HEK293 (cell line): Measurements from ENCODE around the gene BTRC.

ENCODE experiments used
- CTCF ChIA-PET: fragments of 350-600 bp; formaldehyde crosslinking; extraction: SDS; loops from one replicate; lab custom pipeline; 2021; ENCODE audit warnings: antibody characterized with exemption; lab: Yijun Ruan, JAX
- POLR2A ChIA-PET: fragments of 300-600 bp; formaldehyde crosslinking; extraction: SDS; loops from one replicate; lab custom pipeline; 2020; ENCODE audit warnings: antibody characterized with exemption, inconsistent platforms; lab: Yijun Ruan, JAX
- H3K27ac ChIP-seq: fragments of 200-500 bp; sonication (Bioruptor generic); 2 replicates; pipeline ENCODE4 v1.5.1; 2014; ENCODE audit warnings: low read depth, low read length, control low read depth, inconsistent platforms; ENCODE audit errors: extremely low read depth
- H3K36me3 ChIP-seq, 2 experiments: fragments of 200-500 bp in 1 of 2; sonication (Bioruptor generic) in 1 of 2; 1 replicate in 1 of 2; 2 replicates in 1 of 2; pipeline ENCODE4 v1.5.1; 2014 to 2017; ENCODE audit warnings: inconsistent platforms in 2 of 2, low read length in 2 of 2; ENCODE audit not compliant: control insufficient read depth in 2 of 2, insufficient read depth in 1 of 2
- H3K4me1 ChIP-seq: fragments of 200-500 bp; sonication (Bioruptor generic); 2 replicates; pipeline ENCODE4 v1.5.1; 2014; ENCODE audit warnings: mild to moderate bottlenecking, low read length, inconsistent platforms; ENCODE audit not compliant: control insufficient read depth, insufficient read depth
- H3K4me3 ChIP-seq: 2 replicates; pipeline ENCODE4 v1.5.1; 2011; ENCODE audit warnings: low read depth, mild to moderate bottlenecking, control low read depth, low read length, moderate library complexity
- H3K9me3 ChIP-seq: fragments of 200-500 bp; sonication (Bioruptor generic); 2 replicates; pipeline ENCODE4 v1.5.1; 2014; ENCODE audit warnings: low read depth, low read length, inconsistent platforms; ENCODE audit not compliant: control insufficient read depth, insufficient read depth
- KLF10 ChIP-seq: fragments of 450-650 bp; IDR thresholded peaks from 2 replicates; pipeline ENCODE4 v1.5.1; 2018; ENCODE audit warnings: missing biosample characterization, mild to moderate bottlenecking, missing genetic modification characterization
- RBAK ChIP-seq: fragments of 450-650 bp; formaldehyde crosslinking; IDR thresholded peaks from 2 replicates; pipeline ENCODE4 v1.5.1; 2016; ENCODE audit warnings: missing biosample characterization, missing genetic modification characterization
- ZBTB8A ChIP-seq: fragments of 450-650 bp; formaldehyde crosslinking; IDR thresholded peaks from 2 replicates; pipeline ENCODE4 v1.5.1; 2016; ENCODE audit warnings: missing biosample characterization, missing genetic modification characterization
- ZFHX2 ChIP-seq: fragments of 450-650 bp; formaldehyde crosslinking; conservative IDR thresholded peaks from 2 replicates; pipeline ENCODE4 v1.5.1; 2016; ENCODE audit warnings: missing biosample characterization, missing genetic modification characterization
- ZNF140 ChIP-seq: fragments of 450-650 bp; formaldehyde crosslinking; IDR thresholded peaks from 2 replicates; pipeline ENCODE4 v1.5.1; 2016; ENCODE audit warnings: missing biosample characterization, missing genetic modification characterization
- ZNF214 ChIP-seq: fragments of 450-650 bp; formaldehyde crosslinking; IDR thresholded peaks from 2 replicates; pipeline ENCODE4 v1.5.1; 2017; ENCODE audit warnings: missing biosample characterization, mild to moderate bottlenecking, missing genetic modification characterization, borderline replicate concordance
- ZNF335 ChIP-seq: fragments of 450-650 bp; formaldehyde crosslinking; conservative IDR thresholded peaks from 2 replicates; pipeline ENCODE4 v1.5.1; 2016; ENCODE audit warnings: missing biosample characterization, missing genetic modification characterization
- ZNF366 ChIP-seq: fragments of 450-650 bp; formaldehyde crosslinking; conservative IDR thresholded peaks from 2 replicates; pipeline ENCODE4 v1.5.1; 2016; ENCODE audit warnings: missing biosample characterization, missing genetic modification characterization
- ZNF530 ChIP-seq: fragments of 450-650 bp; formaldehyde crosslinking; IDR thresholded peaks from 2 replicates; pipeline ENCODE4 v1.5.1; 2016; ENCODE audit warnings: low read depth, missing biosample characterization, missing genetic modification characterization
- ZNF544 ChIP-seq: fragments of 450-650 bp; formaldehyde crosslinking; IDR thresholded peaks from 2 replicates; pipeline ENCODE4 v1.5.0; 2017; ENCODE audit warnings: missing biosample characterization, missing genetic modification characterization
- ZNF561 ChIP-seq: fragments of 450-650 bp; IDR thresholded peaks from 2 replicates; pipeline ENCODE4 v1.5.1; 2018; ENCODE audit warnings: missing biosample characterization, missing genetic modification characterization, borderline replicate concordance
- ZNF692 ChIP-seq: fragments of 450-650 bp; formaldehyde crosslinking; IDR thresholded peaks from 2 replicates; pipeline ENCODE4 v1.5.1; 2016; ENCODE audit warnings: missing biosample characterization, missing genetic modification characterization
- ZNF843 ChIP-seq: fragments of 450-650 bp; formaldehyde crosslinking; IDR thresholded peaks from 2 replicates; pipeline ENCODE4 v1.5.1; 2016; ENCODE audit warnings: missing biosample characterization, missing genetic modification characterization
- TF ChIP-seq, protein P1 (sequence below): fragments of 450-650 bp; formaldehyde crosslinking; conservative IDR thresholded peaks from 2 replicates; pipeline ENCODE4 v1.5.1; 2016; ENCODE audit warnings: low read depth, missing biosample characterization, missing genetic modification characterization
- TF ChIP-seq, protein P2 (sequence below): fragments of 450-650 bp; formaldehyde crosslinking; IDR thresholded peaks from 2 replicates; pipeline ENCODE4 v1.5.1; 2016; ENCODE audit warnings: missing biosample characterization, missing genetic modification characterization
- TF ChIP-seq, protein P3 (sequence below): fragments of 450-650 bp; formaldehyde crosslinking; IDR thresholded peaks from 2 replicates; pipeline ENCODE4 v1.5.1; 2017; ENCODE audit warnings: missing biosample characterization, mild to moderate bottlenecking, missing genetic modification characterization, moderate library complexity
- TF ChIP-seq, protein P4 (sequence below): fragments of 450-650 bp; formaldehyde crosslinking; IDR thresholded peaks from 2 replicates; pipeline ENCODE4 v1.5.1; 2016; ENCODE audit warnings: missing biosample characterization, missing genetic modification characterization

BTRC gene

DNA sequence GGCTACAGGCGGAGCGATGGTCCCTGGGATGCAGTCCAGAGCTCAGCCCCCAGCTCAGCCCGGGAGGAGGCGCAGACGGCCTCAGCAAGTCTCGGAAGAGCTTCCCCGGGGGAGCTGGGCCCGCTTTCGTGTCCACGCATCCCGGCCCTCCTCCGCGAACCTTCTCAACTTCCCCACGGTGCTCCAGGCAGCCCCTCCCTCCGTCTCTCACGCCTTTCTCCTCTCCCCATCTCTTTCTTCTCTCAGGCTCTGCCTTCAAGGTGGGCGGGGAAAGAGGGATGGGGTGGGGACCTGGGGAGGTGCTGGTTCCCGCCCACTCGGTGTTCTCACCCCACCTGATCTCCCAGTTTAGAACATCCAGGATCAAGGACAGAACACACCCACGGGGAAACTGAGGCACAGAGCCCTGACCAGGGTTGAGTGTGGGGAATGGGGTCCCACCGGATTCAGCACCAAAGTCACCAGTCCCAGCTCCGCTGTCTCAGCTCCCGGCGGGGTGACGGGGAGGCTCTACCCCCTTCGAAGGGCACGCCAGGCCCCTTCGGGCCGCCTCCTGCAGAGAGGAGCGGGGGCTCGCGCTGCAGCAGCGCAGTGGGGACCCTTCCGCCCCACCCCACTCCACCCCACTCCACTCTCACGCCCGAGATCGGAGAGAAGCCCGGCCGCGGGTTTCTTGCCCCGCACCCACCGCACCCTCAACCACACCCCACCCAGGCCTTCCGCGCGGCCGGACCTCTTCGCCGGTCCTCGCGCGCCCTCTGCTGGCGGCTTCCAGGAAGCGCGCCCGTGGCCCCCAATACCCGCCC lies 215.9 kb downstream of the BTRC start (continued):
- TF ChIP-seq, protein P1, sequence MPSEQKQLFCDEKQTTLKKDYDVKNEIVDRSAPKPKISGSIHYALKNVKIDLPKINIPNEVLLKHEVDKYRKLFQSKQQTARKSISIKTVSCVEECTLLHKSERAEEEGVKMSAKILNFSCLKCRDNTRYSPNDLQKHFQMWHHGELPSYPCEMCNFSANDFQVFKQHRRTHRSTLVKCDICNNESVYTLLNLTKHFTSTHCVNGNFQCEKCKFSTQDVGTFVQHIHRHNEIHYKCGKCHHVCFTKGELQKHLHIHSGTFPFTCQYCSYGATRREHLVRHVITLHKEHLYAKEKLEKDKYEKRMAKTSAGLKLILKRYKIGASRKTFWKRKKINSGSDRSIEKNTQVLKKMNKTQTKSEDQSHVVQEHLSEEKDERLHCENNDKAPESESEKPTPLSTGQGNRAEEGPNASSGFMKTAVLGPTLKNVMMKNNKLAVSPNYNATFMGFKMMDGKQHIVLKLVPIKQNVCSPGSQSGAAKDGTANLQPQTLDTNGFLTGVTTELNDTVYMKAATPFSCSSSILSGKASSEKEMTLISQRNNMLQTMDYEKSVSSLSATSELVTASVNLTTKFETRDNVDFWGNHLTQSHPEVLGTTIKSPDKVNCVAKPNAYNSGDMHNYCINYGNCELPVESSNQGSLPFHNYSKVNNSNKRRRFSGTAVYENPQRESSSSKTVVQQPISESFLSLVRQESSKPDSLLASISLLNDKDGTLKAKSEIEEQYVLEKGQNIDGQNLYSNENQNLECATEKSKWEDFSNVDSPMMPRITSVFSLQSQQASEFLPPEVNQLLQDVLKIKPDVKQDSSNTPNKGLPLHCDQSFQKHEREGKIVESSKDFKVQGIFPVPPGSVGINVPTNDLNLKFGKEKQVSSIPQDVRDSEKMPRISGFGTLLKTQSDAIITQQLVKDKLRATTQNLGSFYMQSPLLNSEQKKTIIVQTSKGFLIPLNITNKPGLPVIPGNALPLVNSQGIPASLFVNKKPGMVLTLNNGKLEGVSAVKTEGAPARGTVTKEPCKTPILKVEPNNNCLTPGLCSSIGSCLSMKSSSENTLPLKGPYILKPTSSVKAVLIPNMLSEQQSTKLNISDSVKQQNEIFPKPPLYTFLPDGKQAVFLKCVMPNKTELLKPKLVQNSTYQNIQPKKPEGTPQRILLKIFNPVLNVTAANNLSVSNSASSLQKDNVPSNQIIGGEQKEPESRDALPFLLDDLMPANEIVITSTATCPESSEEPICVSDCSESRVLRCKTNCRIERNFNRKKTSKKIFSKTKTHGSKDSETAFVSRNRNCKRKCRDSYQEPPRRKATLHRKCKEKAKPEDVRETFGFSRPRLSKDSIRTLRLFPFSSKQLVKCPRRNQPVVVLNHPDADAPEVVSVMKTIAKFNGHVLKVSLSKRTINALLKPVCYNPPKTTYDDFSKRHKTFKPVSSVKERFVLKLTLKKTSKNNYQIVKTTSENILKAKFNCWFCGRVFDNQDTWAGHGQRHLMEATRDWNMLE (tag by site-specific recombination): no peak
- no peak for TF ChIP-seq ZNF530 (tag by site-specific recombination)
- no peak for TF ChIP-seq ZNF214
- peak; percentile 66 for TF ChIP-seq ZNF335 (tag by site-specific recombination)
- TF ChIP-seq, all 188 proteins: peak for 61

DNA sequence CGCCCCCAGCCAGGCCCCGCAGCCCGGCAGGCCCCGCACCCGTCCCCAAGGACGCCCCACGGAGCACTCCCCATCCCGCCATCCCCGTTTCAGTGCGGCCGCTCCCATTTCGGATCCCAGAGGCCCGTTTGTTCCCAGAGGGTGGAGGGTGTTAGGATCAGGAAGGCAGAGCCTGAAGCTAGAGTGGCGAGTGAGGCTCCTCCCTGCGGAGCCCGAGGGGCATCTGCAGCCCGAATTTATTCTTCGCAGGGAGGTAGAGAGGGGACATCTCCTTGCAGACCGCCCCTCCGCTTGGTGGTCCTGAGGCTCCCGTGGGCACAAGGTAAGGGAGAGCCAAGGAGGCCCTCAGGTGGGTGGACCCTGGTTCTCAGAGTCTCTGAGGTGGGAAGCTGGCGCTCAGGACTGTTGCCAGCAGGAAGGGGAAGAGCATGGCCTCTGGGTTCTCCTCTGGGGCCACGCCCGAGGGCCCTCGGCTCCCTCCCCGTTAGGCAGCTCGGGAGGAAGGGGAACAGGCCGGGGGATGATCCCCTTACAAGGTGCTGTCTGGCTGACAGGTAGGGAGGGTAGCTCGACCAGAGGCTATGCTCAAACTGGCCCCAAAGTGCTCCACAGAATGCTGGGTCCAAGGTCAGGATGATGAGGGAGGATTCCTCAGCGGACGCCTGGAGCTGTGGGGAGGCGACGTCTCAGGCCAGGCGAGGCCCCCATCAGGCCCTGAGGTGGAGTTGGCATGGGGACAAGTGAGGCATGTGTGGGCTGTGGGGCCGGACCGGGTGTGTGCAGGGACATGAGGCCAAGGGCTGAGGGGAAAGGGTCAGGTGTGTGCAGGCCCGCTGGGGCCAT lies 216.7 kb downstream of the BTRC start:
- CTCF ChIA-PET: interaction anchor here (0.6 to 3.8 kb wide), 42 partner anchors 10 to 1666 kb away, joined by 3 to 77 read pairs (median 4); no protein-coding TSS in a partner anchor
- H3K27ac ChIP-seq: peak overlapping the region; percentile 19; the same call in 1 of the 2 replicates
- peak overlapping the region; percentile 65 for H3K4me3 ChIP-seq
- peaks cover 3% of the 10 kb centered on the region for H3K4me1 ChIP-seq
- no peaks in the 10 kb centered on the region for H3K36me3 ChIP-seq
- 0 out of 2 replicates have a peak, but pooled peaks cover 2% of the 10 kb centered on the region for H3K9me3 ChIP-seq
- POLR2A ChIA-PET: interaction anchor here (1.0 to 1.5 kb wide), 4 partner anchors 17 to 357 kb away, joined by 3 to 7 read pairs (median 4); partner anchors contain the start of genes DPCD and POLL
- TF ChIP-seq ZNF544 (no peak), ZFHX2 (tag by site-specific recombination) (0 out of 2 replicates have a peak, but pooled peaks have one; percentile 15), ZNF561 (tag by site-specific recombination) (0 out of 2 replicates have a peak, but pooled peaks have one; percentile 15), ZNF140 (tag by site-specific recombination) (no peak), ZNF366 (tag by site-specific recombination) (0 out of 2 replicates have a peak, but pooled peaks have one; percentile 9), KLF10 (tag by site-specific recombination) (no peak), ZNF335 (tag by site-specific recombination) (peak; percentile 85), ZNF843 (tag by site-specific recombination) (0 out of 2 replicates have a peak, but pooled peaks have one; percentile 1), RBAK (tag by site-specific recombination) (no peak), ZNF692 (tag by site-specific recombination) (0 out of 2 replicates have a peak, but pooled peaks have one; percentile 10), ZBTB8A (tag by site-specific recombination) (peak; percentile 92)
- TF ChIP-seq, protein P2, sequence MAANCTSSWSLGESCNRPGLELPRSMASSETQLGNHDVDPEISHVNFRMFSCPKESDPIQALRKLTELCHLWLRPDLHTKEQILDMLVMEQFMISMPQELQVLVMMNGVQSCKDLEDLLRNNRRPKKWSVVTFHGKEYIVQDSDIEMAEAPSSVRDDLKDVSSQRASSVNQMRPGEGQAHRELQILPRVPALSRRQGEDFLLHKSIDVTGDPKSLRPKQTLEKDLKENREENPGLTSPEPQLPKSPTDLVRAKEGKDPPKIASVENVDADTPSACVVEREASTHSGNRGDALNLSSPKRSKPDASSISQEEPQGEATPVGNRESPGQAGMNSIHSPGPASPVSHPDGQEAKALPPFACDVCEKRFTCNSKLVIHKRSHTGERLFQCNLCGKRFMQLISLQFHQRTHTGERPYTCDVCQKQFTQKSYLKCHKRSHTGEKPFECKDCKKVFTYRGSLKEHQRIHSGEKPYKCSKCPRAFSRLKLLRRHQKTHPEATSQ (tag by site-specific recombination): no peak
- TF ChIP-seq, protein P3, sequence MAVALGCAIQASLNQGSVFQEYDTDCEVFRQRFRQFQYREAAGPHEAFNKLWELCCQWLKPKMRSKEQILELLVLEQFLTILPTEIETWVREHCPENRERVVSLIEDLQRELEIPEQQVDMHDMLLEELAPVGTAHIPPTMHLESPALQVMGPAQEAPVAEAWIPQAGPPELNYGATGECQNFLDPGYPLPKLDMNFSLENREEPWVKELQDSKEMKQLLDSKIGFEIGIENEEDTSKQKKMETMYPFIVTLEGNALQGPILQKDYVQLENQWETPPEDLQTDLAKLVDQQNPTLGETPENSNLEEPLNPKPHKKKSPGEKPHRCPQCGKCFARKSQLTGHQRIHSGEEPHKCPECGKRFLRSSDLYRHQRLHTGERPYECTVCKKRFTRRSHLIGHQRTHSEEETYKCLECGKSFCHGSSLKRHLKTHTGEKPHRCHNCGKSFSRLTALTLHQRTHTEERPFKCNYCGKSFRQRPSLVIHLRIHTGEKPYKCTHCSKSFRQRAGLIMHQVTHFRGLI (tag by site-specific recombination): 0 out of 2 replicates have a peak, but pooled peaks have one; percentile 10
- TF ChIP-seq, protein P4, sequence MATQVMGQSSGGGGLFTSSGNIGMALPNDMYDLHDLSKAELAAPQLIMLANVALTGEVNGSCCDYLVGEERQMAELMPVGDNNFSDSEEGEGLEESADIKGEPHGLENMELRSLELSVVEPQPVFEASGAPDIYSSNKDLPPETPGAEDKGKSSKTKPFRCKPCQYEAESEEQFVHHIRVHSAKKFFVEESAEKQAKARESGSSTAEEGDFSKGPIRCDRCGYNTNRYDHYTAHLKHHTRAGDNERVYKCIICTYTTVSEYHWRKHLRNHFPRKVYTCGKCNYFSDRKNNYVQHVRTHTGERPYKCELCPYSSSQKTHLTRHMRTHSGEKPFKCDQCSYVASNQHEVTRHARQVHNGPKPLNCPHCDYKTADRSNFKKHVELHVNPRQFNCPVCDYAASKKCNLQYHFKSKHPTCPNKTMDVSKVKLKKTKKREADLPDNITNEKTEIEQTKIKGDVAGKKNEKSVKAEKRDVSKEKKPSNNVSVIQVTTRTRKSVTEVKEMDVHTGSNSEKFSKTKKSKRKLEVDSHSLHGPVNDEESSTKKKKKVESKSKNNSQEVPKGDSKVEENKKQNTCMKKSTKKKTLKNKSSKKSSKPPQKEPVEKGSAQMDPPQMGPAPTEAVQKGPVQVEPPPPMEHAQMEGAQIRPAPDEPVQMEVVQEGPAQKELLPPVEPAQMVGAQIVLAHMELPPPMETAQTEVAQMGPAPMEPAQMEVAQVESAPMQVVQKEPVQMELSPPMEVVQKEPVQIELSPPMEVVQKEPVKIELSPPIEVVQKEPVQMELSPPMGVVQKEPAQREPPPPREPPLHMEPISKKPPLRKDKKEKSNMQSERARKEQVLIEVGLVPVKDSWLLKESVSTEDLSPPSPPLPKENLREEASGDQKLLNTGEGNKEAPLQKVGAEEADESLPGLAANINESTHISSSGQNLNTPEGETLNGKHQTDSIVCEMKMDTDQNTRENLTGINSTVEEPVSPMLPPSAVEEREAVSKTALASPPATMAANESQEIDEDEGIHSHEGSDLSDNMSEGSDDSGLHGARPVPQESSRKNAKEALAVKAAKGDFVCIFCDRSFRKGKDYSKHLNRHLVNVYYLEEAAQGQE (tag by site-specific recombination): no peak
